SU-DHL-6 (cell line): ENCODE results near the gene DLG2.

Source experiments
- CTCF ChIP-seq: fragments of 200-600 bp; sonication (generic); IDR thresholded peaks from one replicate; pipeline ENCODE4 v1.5.1; 2017; ENCODE audit warnings: antibody characterized with exemption, mild to moderate bottlenecking, low read length, moderate library complexity; ENCODE audit not compliant: insufficient read depth, poor library complexity, severe bottlenecking
- EZH2phosphoT487 ChIP-seq: fragments of 200-600 bp; sonication (generic), shearing (Covaris generic); conservative IDR thresholded peaks from 2 replicates; pipeline ENCODE4 v1.6.1; 2018; ENCODE audit warnings: mild to moderate bottlenecking, antibody characterized with exemption, low read length, moderate library complexity, mixed read lengths

GRCh38 chr11:84476581-84476980 is 1150.6 kb downstream of the DLG2 start:
- TF ChIP-seq CTCF (no peak), EZH2phosphoT487 (no peak)
